MM.1S (cell line): Measurements from ENCODE around the gene ASCL1.

Experiments used
- CTCF ChIP-seq: fragments of 300-600 bp; sonication (generic); IDR thresholded peaks from 2 replicates; pipeline ENCODE4 v1.5.1; 2016; ENCODE audit warnings: antibody characterized with exemption, low read length, mixed read lengths
- EZH2phosphoT487 ChIP-seq: fragments of 300-600 bp; sonication (generic); IDR thresholded peaks from 2 replicates; pipeline ENCODE4 v1.6.1; 2018; ENCODE audit warnings: antibody characterized with exemption, low read length

- no peak for TF ChIP-seq CTCF
- TF ChIP-seq EZH2phosphoT487, result no peak
Observed at GRCh38 chr12:102973583-102973982, 16.1 kb downstream of the ASCL1 start.
